Activated T-cell treated with anti-CD3 and anti-CD28 coated beads for 1 hour (primary cell): ENCODE data around the gene ATP6V1G2.
A peak's percentile ranks its signal among the peaks of the same experiment; 100 is the strongest.
"Not testable (repeated sequence)": the region's sequence is repeated elsewhere in the genome, so short reads cannot be mapped to it uniquely, and the experiment has no call there.

Experiments used
- DNase-seq: peaks from one replicate; pipeline ENCODE4 v3.0.0-alpha.2; 2020; ENCODE audit warnings: low read depth

Gene ATP6V1G2

GRCh38 chr6:31529329-31530150 is 16.9 kb downstream of the ATP6V1G2 start:
- DNase-seq = no peak

- DNase-seq = no peak
These were observed 17.5 kb downstream of the ATP6V1G2 start, which contains the start of gene MCCD1 for GRCh38 chr6:31528821-31529328. TSS of gene MCCD1 (plus strand) at chr6:31528962. CDS start at chr6:31529015, 53 bp downstream.

- DNase-seq = no peak
These were observed 18.1 kb downstream of the ATP6V1G2 start for GRCh38 chr6:31528307-31528777.

- no peak for DNase-seq
These were observed 20.3 kb downstream of the ATP6V1G2 start for GRCh38 chr6:31525932-31526591.

GRCh38 chr6:31525553-31525931 is 20.9 kb downstream of the ATP6V1G2 start:
- DNase-seq = no peak

GRCh38 chr6:31521835-31522234 is 24.6 kb downstream of the ATP6V1G2 start:
- DNase-seq = no peak

- DNase-seq = no peak
These were observed 32.8 kb downstream of the ATP6V1G2 start for GRCh38 chr6:31513456-31514165.

- DNase-seq = no peak
These were observed 36.4 kb downstream of the ATP6V1G2 start for GRCh38 chr6:31510007-31510406.

GRCh38 chr6:31509036-31509435 is 37.4 kb downstream of the ATP6V1G2 start:
- not testable (repeated sequence) for DNase-seq

GRCh38 chr6:31502586-31502985 is 43.8 kb downstream of the ATP6V1G2 start:
- DNase-seq = no peak

- not testable (repeated sequence) for DNase-seq
These were observed 46.8 kb downstream of the ATP6V1G2 start for GRCh38 chr6:31499648-31500047.

- DNase-seq = no peak
These were observed 47.7 kb downstream of the ATP6V1G2 start for GRCh38 chr6:31498748-31499147.

GRCh38 chr6:31497531-31498476 is 48.6 kb downstream of the ATP6V1G2 start, which contains the start of gene MICB:
TSS of gene MICB (plus strand) at chr6:31498145. CDS start at chr6:31498194, 49 bp downstream.
- peak; percentile 73 for DNase-seq

- not testable (repeated sequence) for DNase-seq
These were observed 49.6 kb downstream of the ATP6V1G2 start for GRCh38 chr6:31496826-31497225.

GRCh38 chr6:31495580-31495979 is 50.8 kb downstream of the ATP6V1G2 start:
- DNase-seq = no peak
